Esophagus muscularis mucosa (tissue), 3 donors: Measurements from ENCODE around the gene MEF2A.

Source experiments
- EP300 ChIP-seq: sonication (generic); formaldehyde crosslinking; IDR thresholded peaks from one replicate; pipeline ENCODE4 v1.6.1; 2017; ENCODE audit warnings: antibody characterized with exemption
- TF ChIP-seq, protein P1 (sequence below), 3 experiments: fragments of 200-600 bp in 2 of 3; fragments of 450-650 bp in 1 of 3; sonication (generic) in 2 of 3; IDR thresholded peaks; one replicate each; pipeline ENCODE4 v1.5.1; 2017 to 2019; ENCODE audit warnings: antibody characterized with exemption in 3 of 3, mild to moderate bottlenecking in 2 of 3, moderate library complexity in 1 of 3

DNA sequence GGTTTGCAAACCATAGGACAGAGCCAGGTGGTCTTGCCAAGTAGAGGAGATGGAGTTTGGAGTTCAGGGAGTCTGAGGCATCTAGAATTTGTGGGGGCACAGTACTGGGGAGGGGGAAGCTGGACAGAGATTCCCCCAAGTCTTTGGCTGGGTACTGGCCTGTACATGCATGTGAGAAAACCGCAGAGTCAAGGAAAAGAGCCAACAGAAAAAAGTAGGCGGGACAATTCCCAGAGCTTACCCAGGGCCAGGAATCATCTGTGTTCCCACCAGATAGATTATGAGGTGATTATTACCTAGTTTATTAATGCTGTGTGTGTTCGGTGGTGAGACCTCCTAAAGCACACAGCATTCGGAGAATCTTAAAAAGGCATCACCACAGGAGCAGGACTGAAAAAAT is 156.1 kb downstream of the MEF2A start:
- TF ChIP-seq EP300, result no peak
- TF ChIP-seq, protein P1, sequence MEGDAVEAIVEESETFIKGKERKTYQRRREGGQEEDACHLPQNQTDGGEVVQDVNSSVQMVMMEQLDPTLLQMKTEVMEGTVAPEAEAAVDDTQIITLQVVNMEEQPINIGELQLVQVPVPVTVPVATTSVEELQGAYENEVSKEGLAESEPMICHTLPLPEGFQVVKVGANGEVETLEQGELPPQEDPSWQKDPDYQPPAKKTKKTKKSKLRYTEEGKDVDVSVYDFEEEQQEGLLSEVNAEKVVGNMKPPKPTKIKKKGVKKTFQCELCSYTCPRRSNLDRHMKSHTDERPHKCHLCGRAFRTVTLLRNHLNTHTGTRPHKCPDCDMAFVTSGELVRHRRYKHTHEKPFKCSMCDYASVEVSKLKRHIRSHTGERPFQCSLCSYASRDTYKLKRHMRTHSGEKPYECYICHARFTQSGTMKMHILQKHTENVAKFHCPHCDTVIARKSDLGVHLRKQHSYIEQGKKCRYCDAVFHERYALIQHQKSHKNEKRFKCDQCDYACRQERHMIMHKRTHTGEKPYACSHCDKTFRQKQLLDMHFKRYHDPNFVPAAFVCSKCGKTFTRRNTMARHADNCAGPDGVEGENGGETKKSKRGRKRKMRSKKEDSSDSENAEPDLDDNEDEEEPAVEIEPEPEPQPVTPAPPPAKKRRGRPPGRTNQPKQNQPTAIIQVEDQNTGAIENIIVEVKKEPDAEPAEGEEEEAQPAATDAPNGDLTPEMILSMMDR (IDR thresholded peaks at IDR 0.05), result no peak
